CD4-positive, alpha-beta T cell (primary cell): ENCODE data around the gene UBE2D2. TPM values are rescaled to one million over a fixed set of nuclear protein-coding genes. Genes with fewer than 3 reads are reported as not detected.
"Not testable (repeated sequence)": the region's sequence is repeated elsewhere in the genome, so short reads cannot be mapped to it uniquely, and the experiment has no call there.

Experiments used
- ATAC-seq: fragments of 200-7000 bp; cut with Tn5 transposase; one replicate; pipeline ENCODE4 v1.10.0; 2022; ENCODE audit warnings: mild to moderate bottlenecking; ENCODE audit not compliant: poor library complexity
- CTCF ChIA-PET: fragments of 350-600 bp; sonication (Branson Sonifier 250); formaldehyde crosslinking; loops from one replicate; lab custom pipeline; 2021; ENCODE audit warnings: antibody characterized with exemption, inconsistent platforms; lab: Charles Lee
- POLR2A ChIA-PET: fragments of 350-600 bp; sonication (Branson Sonifier 250); formaldehyde crosslinking; loops from one replicate; lab custom pipeline; 2021; ENCODE audit warnings: antibody characterized with exemption, inconsistent platforms; lab: Charles Lee
- DNase-seq, 14 experiments: peaks; one replicate each; pipeline ENCODE4 v3.0.0-alpha.2; 2013 to 2020; ENCODE audit warnings: mixed read lengths in 2 of 14
- H3K27ac ChIP-seq, 2 donors: one replicate each; pipeline versions ENCODE4 v1.5.1 to v1.7.0; 2013; ENCODE audit warnings: low read length in 2 of 2, low read depth in 1 of 2, mild to moderate bottlenecking in 1 of 2
- H3K27me3 ChIP-seq, 2 experiments: 1 replicate in 1 of 2; 2 replicates in 1 of 2; pipeline versions ENCODE4 v1.6.1 to v1.7.0; 2013; ENCODE audit warnings: low read length in 2 of 2, control low read depth in 1 of 2, mild to moderate bottlenecking in 1 of 2, moderate library complexity in 1 of 2; ENCODE audit not compliant: insufficient read depth in 2 of 2, control insufficient read depth in 1 of 2
- H3K36me3 ChIP-seq: one replicate; pipeline ENCODE4 v1.6.1; 2013; ENCODE audit warnings: low read length, control low read depth; ENCODE audit not compliant: insufficient read depth
- H3K4me1 ChIP-seq: one replicate; pipeline ENCODE4 v1.6.1; 2013; ENCODE audit warnings: low read length, control low read depth; ENCODE audit not compliant: insufficient read depth
- H3K4me3 ChIP-seq: one replicate; pipeline ENCODE4 v1.5.1; 2013; ENCODE audit warnings: mild to moderate bottlenecking, low read length, moderate library complexity
- H3K9me3 ChIP-seq, 2 experiments: 1 replicate in 1 of 2; 2 replicates in 1 of 2; pipeline versions ENCODE4 v1.6.1 to v1.7.0; 2013; ENCODE audit warnings: low read length in 2 of 2, mild to moderate bottlenecking in 2 of 2, control low read depth in 1 of 2, moderate library complexity in 1 of 2; ENCODE audit not compliant: control insufficient read depth in 1 of 2, insufficient read depth in 1 of 2
- H3K27ac Mint-ChIP-seq: one replicate; pipeline ENCODE4 v1.8.0; 2020; ENCODE audit warnings: mixed read lengths
- H3K27me3 Mint-ChIP-seq: one replicate; pipeline ENCODE4 v1.8.0; 2021; ENCODE audit warnings: mixed read lengths
- H3K36me3 Mint-ChIP-seq: one replicate; pipeline ENCODE4 v1.8.0; 2021; ENCODE audit warnings: low read depth, mixed read lengths
- H3K4me1 Mint-ChIP-seq: one replicate; pipeline ENCODE4 v1.8.0; 2021; ENCODE audit warnings: low read depth, mixed read lengths
- H3K4me3 Mint-ChIP-seq: one replicate; pipeline ENCODE4 v1.8.0; 2020; ENCODE audit warnings: mild to moderate bottlenecking, mixed read lengths
- H3K9me3 Mint-ChIP-seq: one replicate; pipeline ENCODE4 v1.8.0; 2020; ENCODE audit warnings: mixed read lengths
- intact Hi-C, 2 experiments: fragments of 100-400 bp; cut with DNase I in 1 of 2; cut with micrococcal nuclease in 1 of 2; formaldehyde crosslinking; loops; one replicate each; pipeline versions ENCODE4 v1.15.1 to v1.9.0; 2023 to 2025; cut with DNase I, micrococcal nuclease
- total RNA-seq, 174 experiments: library from RNA in 2 of 174; stranded (reverse) in 2 of 174; gene quantifications; one replicate each; pipeline ENCODE4 v1.2.3 and lab custom pipeline; 2021 to 2026
- TF ChIP-seq, protein P1 (sequence below): fragments of 200-600 bp; IDR thresholded peaks from one replicate; pipeline ENCODE4 v1.8.0; 2022; ENCODE audit warnings: antibody characterized with exemption, mild to moderate bottlenecking

Gene UBE2D2
- total RNA-seq, 2 experiments from 2014 or later = 164 to 174 TPM

DNA sequence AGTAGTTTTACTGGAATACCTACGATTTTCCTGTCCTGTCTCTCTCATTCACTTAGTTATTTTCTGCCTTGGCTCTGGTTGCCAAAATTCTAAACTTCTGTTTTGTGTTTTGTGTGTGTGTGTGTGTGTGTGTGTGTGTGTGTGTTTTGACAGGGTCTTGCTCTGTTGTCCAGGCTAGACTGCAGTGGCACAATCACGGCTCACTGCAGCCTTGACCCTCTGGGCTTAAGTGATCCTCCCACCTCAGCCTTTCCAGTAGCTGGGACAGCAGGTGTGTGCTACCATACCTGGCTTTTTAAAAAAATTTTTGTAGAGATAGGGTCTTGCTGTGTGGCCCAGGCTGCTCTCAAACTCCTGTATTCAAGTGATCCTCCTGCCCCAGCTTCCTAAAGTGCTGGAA is 17.2 kb downstream of the UBE2D2 start:
- H3K9me3 ChIP-seq = no peaks in the 10 kb centered on the region
- Mint-ChIP-seq H3K4me1 (peaks cover 67% of the 10 kb centered on the region), H3K27me3 (no peaks in the 10 kb centered on the region), H3K9me3 (no peaks in the 10 kb centered on the region), H3K36me3 (peaks cover 34% of the 10 kb centered on the region), H3K27ac (peak overlapping the region; percentile 92), H3K4me3 (peak overlapping the region; percentile 73)
- peak overlapping the region; percentile 5 to 61 for H3K27ac ChIP-seq
- intact Hi-C loops = loop anchor here (5.0 to 10.0 kb wide), 4 partner anchors 34 to 61 kb away; no protein-coding TSS in a partner anchor
- TF ChIP-seq, protein P1, sequence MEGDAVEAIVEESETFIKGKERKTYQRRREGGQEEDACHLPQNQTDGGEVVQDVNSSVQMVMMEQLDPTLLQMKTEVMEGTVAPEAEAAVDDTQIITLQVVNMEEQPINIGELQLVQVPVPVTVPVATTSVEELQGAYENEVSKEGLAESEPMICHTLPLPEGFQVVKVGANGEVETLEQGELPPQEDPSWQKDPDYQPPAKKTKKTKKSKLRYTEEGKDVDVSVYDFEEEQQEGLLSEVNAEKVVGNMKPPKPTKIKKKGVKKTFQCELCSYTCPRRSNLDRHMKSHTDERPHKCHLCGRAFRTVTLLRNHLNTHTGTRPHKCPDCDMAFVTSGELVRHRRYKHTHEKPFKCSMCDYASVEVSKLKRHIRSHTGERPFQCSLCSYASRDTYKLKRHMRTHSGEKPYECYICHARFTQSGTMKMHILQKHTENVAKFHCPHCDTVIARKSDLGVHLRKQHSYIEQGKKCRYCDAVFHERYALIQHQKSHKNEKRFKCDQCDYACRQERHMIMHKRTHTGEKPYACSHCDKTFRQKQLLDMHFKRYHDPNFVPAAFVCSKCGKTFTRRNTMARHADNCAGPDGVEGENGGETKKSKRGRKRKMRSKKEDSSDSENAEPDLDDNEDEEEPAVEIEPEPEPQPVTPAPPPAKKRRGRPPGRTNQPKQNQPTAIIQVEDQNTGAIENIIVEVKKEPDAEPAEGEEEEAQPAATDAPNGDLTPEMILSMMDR = no peak
- DNase-seq = no peak
- peaks cover 5% of the 10 kb centered on the region for H3K36me3 ChIP-seq
- no peaks in the 10 kb centered on the region for H3K27me3 ChIP-seq
- POLR2A ChIA-PET = interaction anchor here (1.0 to 8.0 kb wide), 4 partner anchors 11 to 49 kb away, joined by 3 to 145 read pairs (median 4); partner anchors contain the start of gene UBE2D2
- peaks cover 52% of the 10 kb centered on the region for H3K4me1 ChIP-seq
- no peak overlapping the region for H3K4me3 ChIP-seq
- no peak for ATAC-seq
- CTCF ChIA-PET = no interaction called here

DNA sequence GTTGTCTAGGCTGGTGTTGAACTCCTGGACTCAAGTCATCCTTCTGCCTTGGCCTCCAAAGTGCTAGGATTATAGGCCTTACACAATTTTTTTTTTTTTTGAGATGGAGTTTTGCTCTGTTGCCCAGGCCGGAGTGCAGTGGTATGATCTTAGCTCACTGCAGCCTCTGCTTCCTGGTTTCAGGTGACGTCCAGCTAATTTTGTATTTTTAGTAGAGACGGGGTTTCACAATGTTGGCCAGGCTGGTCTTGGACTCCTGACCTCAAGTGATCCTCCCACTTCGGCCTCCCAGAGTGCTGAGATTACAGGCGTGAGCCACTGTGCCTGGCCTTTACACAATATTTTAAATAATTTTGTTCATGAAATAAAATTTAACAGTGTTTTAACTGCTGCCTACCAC is 21.0 kb downstream of the UBE2D2 start:
- H3K27me3 ChIP-seq, H3K27ac ChIP-seq, H3K9me3 Mint-ChIP-seq, H3K4me3 Mint-ChIP-seq, ATAC-seq, H3K9me3 ChIP-seq, POLR2A ChIA-PET, intact Hi-C loops, H3K27ac Mint-ChIP-seq, H3K4me3 ChIP-seq, CTCF ChIA-PET, DNase-seq, H3K27me3 Mint-ChIP-seq: not testable (repeated sequence)
- Histone ChIP-seq H3K4me1 (peaks cover 48% of the 10 kb centered on the region), H3K36me3 (peaks cover 18% of the 10 kb centered on the region)
- peaks cover 60% of the 10 kb centered on the region for H3K4me1 Mint-ChIP-seq
- H3K36me3 Mint-ChIP-seq = peaks cover 38% of the 10 kb centered on the region

DNA sequence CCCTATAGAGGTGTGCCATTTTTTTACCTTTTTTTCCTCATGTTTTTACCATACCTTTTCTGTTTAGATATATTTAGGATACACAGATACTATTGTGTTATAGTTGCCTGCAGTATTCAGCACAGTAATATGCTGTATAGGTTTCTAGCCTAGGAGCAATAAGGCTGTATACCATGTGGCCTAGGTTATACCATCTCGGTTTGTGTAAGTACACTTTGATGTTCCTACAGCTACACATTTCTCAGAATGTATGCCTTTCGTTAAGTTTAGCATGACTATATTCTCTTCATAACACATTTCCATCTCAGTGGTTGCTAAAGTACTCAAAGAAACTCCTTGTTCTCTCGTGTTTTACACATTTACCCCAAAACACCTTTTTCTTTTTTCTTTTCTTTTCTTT is 23.0 kb downstream of the UBE2D2 start:
- Histone ChIP-seq H3K27me3 (no peaks in the 10 kb centered on the region), H3K4me3 (no peak overlapping the region), H3K27ac (no peak overlapping the region), H3K36me3 (peaks cover 25% of the 10 kb centered on the region), H3K4me1 (peaks cover 49% of the 10 kb centered on the region), H3K9me3 (no peaks in the 10 kb centered on the region)
- Mint-ChIP-seq H3K4me3 (peak overlapping the region; percentile 54), H3K27me3 (no peaks in the 10 kb centered on the region), H3K9me3 (no peaks in the 10 kb centered on the region), H3K27ac (peak overlapping the region; percentile 69), H3K4me1 (peaks cover 61% of the 10 kb centered on the region), H3K36me3 (peaks cover 52% of the 10 kb centered on the region)
- DNase-seq (no peak), ATAC-seq (no peak)
- TF ChIP-seq, protein P1 = no peak
- intact Hi-C loops = no loop called here
- CTCF ChIA-PET = no interaction called here
- POLR2A ChIA-PET = interaction anchor here (0.9 to 2.0 kb wide), 2 partner anchors 18 to 24 kb away, joined by 3 to 5 read pairs; no protein-coding TSS in a partner anchor

DNA sequence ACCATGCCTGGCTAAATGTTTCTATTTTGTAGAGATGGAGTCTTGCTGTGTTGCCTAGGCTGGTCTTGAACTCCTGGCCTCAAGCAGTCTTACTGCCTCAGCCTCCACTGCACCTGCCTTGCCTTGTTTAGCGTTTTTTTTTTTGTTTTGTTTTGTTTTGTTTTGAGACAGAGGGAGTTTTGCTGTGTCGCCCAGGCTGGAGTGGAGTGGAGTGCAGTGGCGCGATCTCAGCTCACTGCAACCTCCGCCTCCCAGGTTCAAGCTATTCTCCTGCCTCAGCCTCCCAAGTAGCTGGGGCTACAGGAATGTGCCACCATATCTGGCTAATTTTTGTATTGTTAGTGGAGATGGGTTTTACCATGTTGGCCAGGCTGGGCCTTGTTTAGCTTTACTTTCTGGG is 27.0 kb downstream of the UBE2D2 start:
- H3K27me3 ChIP-seq, H3K27ac ChIP-seq, H3K4me3 ChIP-seq, H3K27me3 Mint-ChIP-seq, H3K9me3 Mint-ChIP-seq, intact Hi-C loops, DNase-seq, ATAC-seq, H3K4me3 Mint-ChIP-seq, CTCF ChIA-PET, H3K9me3 ChIP-seq: not testable (repeated sequence)
- Histone ChIP-seq H3K36me3 (peaks cover 33% of the 10 kb centered on the region), H3K4me1 (peaks cover 52% of the 10 kb centered on the region)
- Mint-ChIP-seq H3K36me3 (peaks cover 71% of the 10 kb centered on the region), H3K4me1 (peaks cover 73% of the 10 kb centered on the region), H3K27ac (peak overlapping the region; percentile 78)
- POLR2A ChIA-PET = interaction anchor here (0.6 to 2.1 kb wide), 5 partner anchors 9 to 990 kb away, joined by 4 to 9 read pairs (median 5); partner anchors contain the start of gene UBE2D2
